Stomach (tissue), 4 donors: ENCODE measurements around the gene NSMCE4A.
A peak's percentile ranks its signal among the peaks of the same experiment; 100 is the strongest.

Experiments used
- EP300 ChIP-seq: sonication (generic); formaldehyde crosslinking; IDR thresholded peaks from one replicate; pipeline ENCODE4 v1.6.1; 2017; ENCODE audit warnings: antibody characterized with exemption
- POLR2A ChIP-seq, 4 donors: fragments of 450-650 bp; IDR thresholded peaks; one replicate each; pipeline ENCODE4 v1.6.1; 2016; ENCODE audit warnings: antibody characterized with exemption in 4 of 4, control low read depth in 2 of 4, mild to moderate bottlenecking in 1 of 4, moderate library complexity in 1 of 4
- POLR2AphosphoS5 ChIP-seq, 3 donors: sonication (generic); formaldehyde crosslinking; IDR thresholded peaks; one replicate each; pipeline ENCODE4 v1.6.1; 2016; ENCODE audit warnings: antibody characterized with exemption in 3 of 3
- TF ChIP-seq, protein P1 (sequence below), 7 experiments: fragments of 450-650 bp in 4 of 7; fragments of 200-600 bp in 3 of 7; sonication (generic) in 3 of 7; IDR thresholded peaks; one replicate each; pipeline ENCODE4 v1.5.1; 2016 to 2019; ENCODE audit warnings: antibody characterized with exemption in 7 of 7, control low read depth in 2 of 7, mild to moderate bottlenecking in 1 of 7

DNA sequence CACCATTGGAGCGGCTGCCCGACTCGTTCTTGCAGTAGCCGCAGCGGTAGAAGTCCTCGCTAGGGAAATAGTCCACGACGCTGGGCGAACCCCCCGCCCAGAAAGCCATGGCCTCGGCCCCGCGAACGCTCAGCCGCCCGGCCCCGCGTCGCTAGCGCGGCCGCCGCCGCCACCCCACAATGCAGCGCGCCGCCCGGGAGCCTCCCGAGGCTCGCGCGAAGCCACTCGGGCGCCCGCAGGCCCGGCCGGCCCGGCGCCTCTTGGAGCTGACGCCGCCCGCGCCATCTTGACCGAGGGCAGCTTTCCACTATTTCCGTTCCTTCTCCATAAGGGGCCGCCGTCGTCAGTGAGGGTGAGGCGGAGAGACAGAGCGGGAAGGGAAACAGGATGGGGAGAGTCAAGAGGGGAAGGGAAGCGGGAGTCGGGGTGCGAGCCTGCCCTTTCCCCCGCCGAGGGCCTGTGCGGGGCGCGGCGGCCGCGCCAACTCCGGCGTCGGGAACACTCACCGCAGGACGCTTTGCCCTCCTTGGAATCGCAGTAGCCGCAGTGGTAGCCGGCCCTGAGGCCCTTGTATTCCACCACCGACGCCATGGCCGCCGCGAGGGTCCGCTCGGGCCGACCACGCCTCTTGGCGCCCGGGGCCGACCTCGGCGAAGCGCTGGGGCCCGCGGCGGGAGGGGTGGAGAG lies 47.0 kb downstream of the NSMCE4A start, which contains the start of gene ATE1:
- TF ChIP-seq, protein P1, sequence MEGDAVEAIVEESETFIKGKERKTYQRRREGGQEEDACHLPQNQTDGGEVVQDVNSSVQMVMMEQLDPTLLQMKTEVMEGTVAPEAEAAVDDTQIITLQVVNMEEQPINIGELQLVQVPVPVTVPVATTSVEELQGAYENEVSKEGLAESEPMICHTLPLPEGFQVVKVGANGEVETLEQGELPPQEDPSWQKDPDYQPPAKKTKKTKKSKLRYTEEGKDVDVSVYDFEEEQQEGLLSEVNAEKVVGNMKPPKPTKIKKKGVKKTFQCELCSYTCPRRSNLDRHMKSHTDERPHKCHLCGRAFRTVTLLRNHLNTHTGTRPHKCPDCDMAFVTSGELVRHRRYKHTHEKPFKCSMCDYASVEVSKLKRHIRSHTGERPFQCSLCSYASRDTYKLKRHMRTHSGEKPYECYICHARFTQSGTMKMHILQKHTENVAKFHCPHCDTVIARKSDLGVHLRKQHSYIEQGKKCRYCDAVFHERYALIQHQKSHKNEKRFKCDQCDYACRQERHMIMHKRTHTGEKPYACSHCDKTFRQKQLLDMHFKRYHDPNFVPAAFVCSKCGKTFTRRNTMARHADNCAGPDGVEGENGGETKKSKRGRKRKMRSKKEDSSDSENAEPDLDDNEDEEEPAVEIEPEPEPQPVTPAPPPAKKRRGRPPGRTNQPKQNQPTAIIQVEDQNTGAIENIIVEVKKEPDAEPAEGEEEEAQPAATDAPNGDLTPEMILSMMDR (IDR thresholded peaks at IDR 0.05): no peak
- no peak for TF ChIP-seq EP300
- peak in 1 of 4 donors; percentile 74 for TF ChIP-seq POLR2A (IDR thresholded peaks at IDR 0.05)
- TF ChIP-seq POLR2AphosphoS5 (IDR thresholded peaks at IDR 0.05): peak; percentile 65 to 96 (median 91)
